ENCODE results near the gene CACNA2D4.

DNA sequence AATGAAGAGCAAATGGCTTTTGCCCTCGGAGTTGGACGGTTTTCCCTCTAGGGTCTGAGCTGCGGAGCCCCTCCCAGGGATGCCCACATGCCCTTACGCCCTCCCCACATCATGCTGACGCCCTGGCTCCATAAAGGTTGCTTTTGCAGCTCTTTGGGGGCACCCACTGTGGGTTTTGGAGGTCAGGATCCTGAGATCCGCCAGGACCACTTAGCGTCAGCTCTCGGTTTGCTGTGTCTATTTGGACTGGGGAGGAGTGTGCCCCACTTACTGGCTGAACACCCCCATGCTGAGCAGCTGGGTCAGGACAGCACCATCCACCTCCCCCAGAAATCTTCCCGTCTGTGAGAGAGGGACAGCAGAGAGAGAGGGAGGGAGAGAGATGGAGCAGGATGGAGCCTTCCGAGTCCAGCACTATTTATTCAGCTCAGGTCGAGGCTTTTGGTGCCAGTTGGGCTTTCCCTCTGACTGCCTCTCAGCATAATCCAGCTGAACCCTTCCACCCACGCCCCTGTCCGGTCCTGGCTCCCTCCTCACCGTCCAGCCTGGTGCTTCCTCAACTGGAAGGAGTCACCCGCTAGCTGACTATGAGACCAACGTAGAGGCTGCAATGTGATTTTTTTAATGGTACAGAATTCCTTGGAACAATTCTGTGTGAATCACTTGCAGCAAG, 117.0 kb downstream of the CACNA2D4 start:
- TF ChIP-seq, protein P1, sequence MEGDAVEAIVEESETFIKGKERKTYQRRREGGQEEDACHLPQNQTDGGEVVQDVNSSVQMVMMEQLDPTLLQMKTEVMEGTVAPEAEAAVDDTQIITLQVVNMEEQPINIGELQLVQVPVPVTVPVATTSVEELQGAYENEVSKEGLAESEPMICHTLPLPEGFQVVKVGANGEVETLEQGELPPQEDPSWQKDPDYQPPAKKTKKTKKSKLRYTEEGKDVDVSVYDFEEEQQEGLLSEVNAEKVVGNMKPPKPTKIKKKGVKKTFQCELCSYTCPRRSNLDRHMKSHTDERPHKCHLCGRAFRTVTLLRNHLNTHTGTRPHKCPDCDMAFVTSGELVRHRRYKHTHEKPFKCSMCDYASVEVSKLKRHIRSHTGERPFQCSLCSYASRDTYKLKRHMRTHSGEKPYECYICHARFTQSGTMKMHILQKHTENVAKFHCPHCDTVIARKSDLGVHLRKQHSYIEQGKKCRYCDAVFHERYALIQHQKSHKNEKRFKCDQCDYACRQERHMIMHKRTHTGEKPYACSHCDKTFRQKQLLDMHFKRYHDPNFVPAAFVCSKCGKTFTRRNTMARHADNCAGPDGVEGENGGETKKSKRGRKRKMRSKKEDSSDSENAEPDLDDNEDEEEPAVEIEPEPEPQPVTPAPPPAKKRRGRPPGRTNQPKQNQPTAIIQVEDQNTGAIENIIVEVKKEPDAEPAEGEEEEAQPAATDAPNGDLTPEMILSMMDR (conservative IDR thresholded peaks at IDR 0.05) = no peak
- no peak for TF ChIP-seq ZFX (IDR thresholded peaks at IDR 0.05)
